Neural crest cell (in vitro differentiated cells): Measurements from ENCODE around the gene OLFM4. TPM values are rescaled to one million over a fixed set of nuclear protein-coding genes. Genes with fewer than 3 reads are reported as not detected.

Source experiments
- DNase-seq: peaks from one replicate; pipeline ENCODE4 v3.0.0; 2021; ENCODE audit warnings: low read depth, mixed read lengths, low spot score
- H3K27ac Mint-ChIP-seq: one replicate; pipeline ENCODE4 v1.8.0; 2021; ENCODE audit warnings: mild to moderate bottlenecking, mixed read lengths; ENCODE audit not compliant: unreplicated experiment
- H3K27me3 Mint-ChIP-seq: 2 replicates; pipeline ENCODE4 v1.8.0; 2021; ENCODE audit warnings: low read depth, mild to moderate bottlenecking, mixed read lengths
- H3K36me3 Mint-ChIP-seq: 2 replicates; pipeline ENCODE4 v1.8.0; 2021; ENCODE audit warnings: low read depth, mild to moderate bottlenecking, mixed read lengths
- H3K4me1 Mint-ChIP-seq: 2 replicates; pipeline ENCODE4 v1.8.0; 2021; ENCODE audit warnings: mixed read lengths
- H3K4me3 Mint-ChIP-seq: one replicate; pipeline ENCODE4 v1.8.0; 2021; ENCODE audit warnings: mild to moderate bottlenecking, mixed read lengths
- H3K9me3 Mint-ChIP-seq: 2 replicates; pipeline ENCODE4 v1.8.0; 2021; ENCODE audit warnings: mixed read lengths
- CTCF ChIP-seq: fragments of 200-600 bp; sonication (generic); conservative IDR thresholded peaks from 2 replicates; pipeline ENCODE4 v1.5.0; 2021; ENCODE audit warnings: antibody characterized with exemption, mild to moderate bottlenecking
- total RNA-seq: library from RNA; stranded (reverse); gene quantifications from 2 replicates; pipeline ENCODE4 v1.2.1, GENCODE V29; 2021

OLFM4 gene
- total RNA-seq, 1 donor from 2014 or later = not detected

GRCh38 chr13:52997951-52998876, 30.4 kb upstream of the OLFM4 start:
- no peak overlapping the region for H3K27ac Mint-ChIP-seq
- no peak for TF ChIP-seq CTCF
- H3K4me1 Mint-ChIP-seq = peaks cover 17% of the 10 kb centered on the region
- H3K27me3 Mint-ChIP-seq = no peaks in the 10 kb centered on the region
- no peaks in the 10 kb centered on the region for H3K9me3 Mint-ChIP-seq
- H3K36me3 Mint-ChIP-seq = no peaks in the 10 kb centered on the region
- H3K4me3 Mint-ChIP-seq = no peak overlapping the region
- no peak for DNase-seq

GRCh38 chr13:52999093-52999696, 29.4 kb upstream of the OLFM4 start:
- no peak for TF ChIP-seq CTCF
- H3K9me3 Mint-ChIP-seq = no peaks in the 10 kb centered on the region
- H3K4me3 Mint-ChIP-seq = no peak overlapping the region
- H3K27ac Mint-ChIP-seq = no peak overlapping the region
- no peaks in the 10 kb centered on the region for H3K36me3 Mint-ChIP-seq
- H3K4me1 Mint-ChIP-seq = peaks cover 8% of the 10 kb centered on the region
- no peak for DNase-seq
- no peaks in the 10 kb centered on the region for H3K27me3 Mint-ChIP-seq

- H3K27me3 Mint-ChIP-seq = no peaks in the 10 kb centered on the region
- no peak for DNase-seq
- H3K9me3 Mint-ChIP-seq = no peaks in the 10 kb centered on the region
- H3K4me3 Mint-ChIP-seq = no peak overlapping the region
- no peaks in the 10 kb centered on the region for H3K36me3 Mint-ChIP-seq
- no peak for TF ChIP-seq CTCF
- no peak overlapping the region for H3K27ac Mint-ChIP-seq
- H3K4me1 Mint-ChIP-seq = no peaks in the 10 kb centered on the region
Measured at GRCh38 chr13:53001444-53002225, 27.0 kb upstream of the OLFM4 start.

- TF ChIP-seq CTCF = peak; percentile 19
- Mint-ChIP-seq H3K4me3 (no peak overlapping the region), H3K4me1 (no peaks in the 10 kb centered on the region), H3K9me3 (no peaks in the 10 kb centered on the region), H3K36me3 (no peaks in the 10 kb centered on the region), H3K27ac (no peak overlapping the region), H3K27me3 (no peaks in the 10 kb centered on the region)
- no peak for DNase-seq
Measured at GRCh38 chr13:53004573-53004972, 24.0 kb upstream of the OLFM4 start.

GRCh38 chr13:53005626-53006025, 23.0 kb upstream of the OLFM4 start:
- Mint-ChIP-seq H3K9me3 (no peaks in the 10 kb centered on the region), H3K36me3 (no peaks in the 10 kb centered on the region), H3K27me3 (no peaks in the 10 kb centered on the region), H3K4me3 (no peak overlapping the region), H3K4me1 (no peaks in the 10 kb centered on the region), H3K27ac (no peak overlapping the region)
- DNase-seq = no peak
- TF ChIP-seq CTCF = no peak
